NT2/D1 (cell line): ENCODE results near the gene NDUFAF7.

Experiments
- SUZ12 ChIP-seq: IDR thresholded peaks from 2 replicates; pipeline ENCODE4 v1.6.1; 2011; ENCODE audit not compliant: insufficient read length, insufficient read depth; ENCODE audit errors: extremely low read depth
- YY1 ChIP-seq: IDR thresholded peaks from 2 replicates; pipeline ENCODE4 v1.6.1; 2011; ENCODE audit not compliant: insufficient read length, insufficient read depth
- ZNF274 ChIP-seq: IDR thresholded peaks from 2 replicates; pipeline ENCODE4 v1.6.1; 2011; ENCODE audit warnings: mild to moderate bottlenecking, low read depth, low read length

GRCh38 chr2:37231241-37232130, at the start of gene NDUFAF7, which contains the start of gene CEBPZ:
- TF ChIP-seq SUZ12 (no peak), ZNF274 (no peak), YY1 (peak; percentile 58)
